H1 (cell line): Measurements from ENCODE around the gene ARMC9. TPM values are rescaled to one million over a fixed set of nuclear protein-coding genes. Genes with fewer than 3 reads are reported as not detected.

Experiments used
- CTCF ChIA-PET: fragments of 300-600 bp; sonication (Branson Sonifier 250); formaldehyde crosslinking; loops from one replicate; lab custom pipeline; 2021; ENCODE audit not compliant: partially characterized antibody; lab: Charles Lee
- POLR2A ChIA-PET: fragments of 300-600 bp; sonication (Branson Sonifier 250); formaldehyde crosslinking; loops from one replicate; lab custom pipeline; 2021; ENCODE audit warnings: inconsistent platforms; ENCODE audit not compliant: partially characterized antibody; lab: Charles Lee
- DNase-seq, 2 experiments: peaks; one replicate each; pipeline versions ENCODE4 v3.0.0 to v3.0.0-alpha.2; 2010 to 2022; ENCODE audit warnings: low spot score in 2 of 2, low read depth in 1 of 2, mixed read lengths in 1 of 2
- FAIRE-seq: peaks from 2 replicates; lab custom pipeline; 2011; peaks lifted over from hg19 to GRCh38; lab: Jason Lieb, UNC
- H2AFZ ChIP-seq: 2 replicates; pipeline ENCODE4 v1.8.1; 2012; ENCODE audit warnings: low read length, inconsistent platforms
- H2AK5ac ChIP-seq: 2 replicates; pipeline ENCODE4 v1.6.1; 2013; ENCODE audit warnings: low read depth, low read length
- H2BK120ac ChIP-seq: replicated peaks from 2 replicates; pipeline ENCODE3; 2013; ENCODE audit warnings: low read depth, low read length, inconsistent platforms
- H2BK12ac ChIP-seq: 2 replicates; pipeline ENCODE4 v1.6.1; 2013; ENCODE audit warnings: low read depth, low read length
- H2BK15ac ChIP-seq: 2 replicates; pipeline ENCODE4 v1.6.1; 2013; ENCODE audit warnings: low read length
- H2BK20ac ChIP-seq: 2 replicates; pipeline ENCODE4 v1.6.1; 2013; ENCODE audit warnings: low read length
- H2BK5ac ChIP-seq: 2 replicates; pipeline ENCODE4 v1.6.1; 2013; ENCODE audit warnings: low read depth, low read length
- H3K14ac ChIP-seq: 2 replicates; pipeline ENCODE4 v1.6.1; 2013; ENCODE audit warnings: inconsistent platforms; ENCODE audit not compliant: insufficient read length
- H3K18ac ChIP-seq: 2 replicates; pipeline ENCODE4 v1.6.1; 2013; ENCODE audit warnings: low read length; ENCODE audit errors: extremely low read depth
- H3K23ac ChIP-seq: 2 replicates; pipeline ENCODE4 v1.6.1; 2013; ENCODE audit warnings: inconsistent platforms; ENCODE audit not compliant: insufficient read length
- H3K23me2 ChIP-seq: 2 replicates; pipeline ENCODE4 v1.6.1; 2013; ENCODE audit warnings: low read depth, low read length
- H3K27ac ChIP-seq: 2 replicates; pipeline ENCODE4 v1.6.1; 2011; ENCODE audit warnings: low read depth, low read length, inconsistent platforms
- H3K27me3 ChIP-seq, 4 experiments: replicated peaks in 1 of 4; 1 replicate in 1 of 4; 2 replicates in 3 of 4; pipeline versions ENCODE4 v1.6.1 to v1.8.1; 2011 to 2013; ENCODE audit warnings: low read length in 3 of 4, mild to moderate bottlenecking in 3 of 4, inconsistent platforms in 2 of 4, mixed read lengths in 2 of 4, moderate library complexity in 1 of 4; ENCODE audit not compliant: control insufficient read depth in 3 of 4, insufficient read depth in 3 of 4; ENCODE audit errors: extremely low read depth in 1 of 4
- H3K36me3 ChIP-seq, 4 experiments: 2 replicates each; pipeline versions ENCODE4 v1.6.1 to v1.8.1; 2011 to 2013; ENCODE audit warnings: mild to moderate bottlenecking in 4 of 4, low read length in 3 of 4, moderate library complexity in 2 of 4, control low read depth in 1 of 4, inconsistent platforms in 1 of 4; ENCODE audit not compliant: insufficient read depth in 4 of 4, control insufficient read depth in 2 of 4
- H3K4ac ChIP-seq: replicated peaks from 2 replicates; pipeline ENCODE3; 2013; ENCODE audit warnings: low read length, low read depth, mixed read lengths, inconsistent platforms; ENCODE audit not compliant: insufficient read length
- H3K4me1 ChIP-seq, 4 experiments: replicated peaks in 1 of 4; 1 replicate in 1 of 4; 2 replicates in 3 of 4; pipeline versions ENCODE4 v1.6.1 to v1.8.1; 2011 to 2013; ENCODE audit warnings: low read length in 3 of 4, inconsistent platforms in 2 of 4, mixed read lengths in 1 of 4; ENCODE audit not compliant: insufficient read depth in 4 of 4, control insufficient read depth in 3 of 4
- H3K4me2 ChIP-seq, 2 experiments: 2 replicates each; pipeline versions ENCODE4 v1.6.1 to v1.8.1; 2011 to 2013; ENCODE audit warnings: low read depth in 2 of 2, low read length in 2 of 2, control low read depth in 1 of 2, inconsistent platforms in 1 of 2, mild to moderate bottlenecking in 1 of 2; ENCODE audit not compliant: insufficient read depth in 1 of 2
- H3K4me3 ChIP-seq, 4 experiments: fragments of 200-600, 300-600 bp in 1 of 4; sonication (generic), shearing (Covaris generic), sonication (Bioruptor Twin) in 1 of 4; 2 replicates each; pipeline versions ENCODE4 v1.5.1 to v1.8.1; 2011 to 2016; ENCODE audit warnings: low read length in 4 of 4, low read depth in 3 of 4, control low read depth in 2 of 4, inconsistent platforms in 2 of 4, mild to moderate bottlenecking in 2 of 4, mixed read lengths in 1 of 4, moderate library complexity in 1 of 4; ENCODE audit not compliant: insufficient read depth in 2 of 4; ENCODE audit errors: extremely low read depth in 1 of 4
- H3K56ac ChIP-seq: replicated peaks from 2 replicates; pipeline ENCODE3; 2013; ENCODE audit warnings: low read depth, mild to moderate bottlenecking, mixed read lengths, low read length, inconsistent platforms; ENCODE audit not compliant: insufficient read length
- H3K79me1 ChIP-seq: 2 replicates; pipeline ENCODE4 v1.6.1; 2013; ENCODE audit warnings: low read depth, low read length, control low read depth
- H3K79me2 ChIP-seq, 2 experiments: 2 replicates each; pipeline versions ENCODE4 v1.6.1 to v1.8.1; 2012 to 2013; ENCODE audit warnings: low read length in 2 of 2, mild to moderate bottlenecking in 2 of 2, inconsistent platforms in 1 of 2; ENCODE audit not compliant: insufficient read depth in 2 of 2, control insufficient read depth in 1 of 2
- H3K9ac ChIP-seq, 4 experiments: replicated peaks in 1 of 4; 1 replicate in 1 of 4; 2 replicates in 3 of 4; pipeline versions ENCODE4 v1.6.1 to v1.8.1; 2011 to 2013; ENCODE audit warnings: low read depth in 3 of 4, low read length in 3 of 4, control low read depth in 2 of 4, mild to moderate bottlenecking in 2 of 4, moderate library complexity in 2 of 4, inconsistent platforms in 1 of 4; ENCODE audit errors: extremely low read depth in 1 of 4
- H3K9me3 ChIP-seq, 2 experiments: 2 replicates each; pipeline versions ENCODE4 v1.6.1 to v1.8.1; 2012 to 2013; ENCODE audit warnings: mild to moderate bottlenecking in 2 of 2, moderate library complexity in 2 of 2, control low read depth in 1 of 2, inconsistent platforms in 1 of 2, low read depth in 1 of 2, low read length in 1 of 2, mixed read lengths in 1 of 2; ENCODE audit not compliant: insufficient read depth in 2 of 2
- H4K20me1 ChIP-seq, 2 experiments: replicated peaks in 1 of 2; 2 replicates each; pipeline versions ENCODE3 to v1.8.1; 2011 to 2013; ENCODE audit warnings: inconsistent platforms in 2 of 2, low read length in 2 of 2, mild to moderate bottlenecking in 1 of 2; ENCODE audit not compliant: insufficient read depth in 2 of 2, control insufficient read depth in 1 of 2
- H4K5ac ChIP-seq: 2 replicates; pipeline ENCODE4 v1.6.1; 2013; ENCODE audit warnings: low read length, low read depth, mixed read lengths, inconsistent platforms; ENCODE audit not compliant: insufficient read length
- H4K8ac ChIP-seq: 2 replicates; pipeline ENCODE4 v1.8.0; 2013; ENCODE audit warnings: mild to moderate bottlenecking, moderate library complexity, low read length, inconsistent platforms; ENCODE audit not compliant: insufficient read depth; ENCODE audit errors: extremely low read depth
- H4K91ac ChIP-seq: replicated peaks from 2 replicates; pipeline ENCODE3; 2013; ENCODE audit warnings: low read length, mixed read lengths, inconsistent platforms; ENCODE audit not compliant: insufficient read length
- BACH1 ChIP-seq: IDR thresholded peaks from 2 replicates; pipeline ENCODE4 v1.6.1; 2012; ENCODE audit warnings: low read length, improper control_type of control experiment
- BCL11A ChIP-seq, 2 experiments: IDR thresholded peaks; one replicate each; pipeline ENCODE4 v1.6.1; 2011; ENCODE audit warnings: low read depth in 2 of 2, low read length in 2 of 2, mild to moderate bottlenecking in 2 of 2
- EP300 ChIP-seq, 2 experiments: IDR thresholded peaks; 1 replicate in 1 of 2; 2 replicates in 1 of 2; pipeline ENCODE4 v1.6.1; 2011 to 2012; ENCODE audit warnings: low read depth in 2 of 2, low read length in 2 of 2, mild to moderate bottlenecking in 2 of 2, borderline replicate concordance in 1 of 2, inconsistent platforms in 1 of 2, moderate library complexity in 1 of 2
- GTF2F1 ChIP-seq: IDR thresholded peaks from 2 replicates; pipeline ENCODE4 v1.6.1; 2012; ENCODE audit warnings: low read depth, low read length, improper control_type of control experiment, borderline replicate concordance
- POU5F1 ChIP-seq: IDR thresholded peaks from 2 replicates; pipeline ENCODE4 v1.6.1; 2011; ENCODE audit warnings: low read depth, mild to moderate bottlenecking, low read length, moderate library complexity
- TAF7 ChIP-seq: optimal IDR thresholded peaks from 2 replicates; pipeline ENCODE3; 2011; ENCODE audit warnings: low read depth, mild to moderate bottlenecking, inconsistent platforms, low read length, moderate library complexity, borderline replicate concordance
- WGBS, 2 experiments: shearing (Covaris generic) in 1 of 2; methylation state at CpG; one replicate each; pipeline versions ENCODE4 v1.1.6 to v1.1.7; 2013 to 2015; ENCODE audit warnings: low lambda C conversion rate in 2 of 2, mixed read lengths in 2 of 2, inconsistent platforms in 1 of 2, low coverage in 1 of 2, missing lambda C conversion rate in 1 of 2; ENCODE audit not compliant: insufficient replicate concordance in 2 of 2, insufficient coverage in 1 of 2, insufficient read length in 1 of 2; ENCODE audit errors: extremely low coverage in 1 of 2, missing lambda C conversion rate in 1 of 2; 5-methylcytosine and 5-hydroxymethylcytosine counted together
- polyA plus RNA-seq, 7 experiments: library from polyadenylated mRNA; depleted of rRNA in 3 of 7; stranded (reverse) in 5 of 7; unstranded in 2 of 7; fragments of >200 nt in 5 of 7; fragments of 200-250 nt in 2 of 7; gene quantifications; 1 replicate in 5 of 7; 2 replicates in 1 of 7; 4 replicates in 1 of 7; pipeline versions ENCODE4 v1.2.1 to v1.2.3, GENCODE V29; 2011 to 2013; ENCODE audit warnings: missing spikeins in 2 of 7, mixed read lengths in 2 of 7
- total RNA-seq: library from RNA; stranded (reverse); fragmentation: NEBNext Ultra II Directional; extraction: Animal tissue kit (Norgen Biotek cat#: 25700); gene quantifications from 2 replicates; pipeline ENCODE4 v1.2.1, GENCODE V29; 2021

The ARMC9 gene
- total and polyA plus RNA-seq, 2 of the 8 experiments (the other 6 are each of a cell fraction or from before 2014, with no cell fraction given): 23.2 to 36.1 TPM

- H3K79me2 ChIP-seq: no peaks in the 10 kb centered on the region
- peaks cover 0 to 6% (median 2%) of the 10 kb centered on the region in 4 experiments; a peak in 2 of 8 replicates for H3K36me3 ChIP-seq
- POLR2A ChIA-PET: interaction anchor here (0.8 to 1.0 kb wide), 2 partner anchors 10 to 30 kb away, joined by 3 to 4 read pairs; no protein-coding TSS in a partner anchor
- no peaks in the 10 kb centered on the region for H3K23me2 ChIP-seq
- no peaks in the 10 kb centered on the region for H3K4me1 ChIP-seq
- no peaks in the 10 kb centered on the region for H4K20me1 ChIP-seq
- H3K23ac ChIP-seq: no peak overlapping the region
- no peak overlapping the region for H2BK15ac ChIP-seq
- H3K27me3 ChIP-seq: no peaks in the 10 kb centered on the region
- WGBS, 2 experiments: 95% methylated on average over 6 of the region's 6 CpGs; no CpG with 5 or more reads in 1 of the 2 experiments
- no peak overlapping the region for H3K56ac ChIP-seq
- no peak overlapping the region for H3K27ac ChIP-seq
- no peak overlapping the region for H3K4me2 ChIP-seq
- H2BK5ac ChIP-seq: no peak overlapping the region
- H2BK20ac ChIP-seq: no peak overlapping the region
- no peak overlapping the region for H3K4ac ChIP-seq
- H2BK12ac ChIP-seq: no peak overlapping the region
- no peak overlapping the region for H4K8ac ChIP-seq
- CTCF ChIA-PET: no interaction called here
- H3K4me3 ChIP-seq: no peak overlapping the region
- no peak overlapping the region for H4K5ac ChIP-seq
- no peak overlapping the region for H3K18ac ChIP-seq
- no peak overlapping the region for H4K91ac ChIP-seq
- H2BK120ac ChIP-seq: no peak overlapping the region
- no peak overlapping the region for H3K14ac ChIP-seq
- no peak for FAIRE-seq
- no peak overlapping the region for H3K9ac ChIP-seq
- H3K9me3 ChIP-seq: no peaks in the 10 kb centered on the region
- DNase-seq: no peak
- H3K79me1 ChIP-seq: no peaks in the 10 kb centered on the region
- no peak overlapping the region for H2AFZ ChIP-seq
- no peak overlapping the region for H2AK5ac ChIP-seq
- TF ChIP-seq BCL11A (IDR thresholded peaks at IDR 0.05; ENCODE audit: low read depth in 2 of 2, low read length in 2 of 2) (no peak), GTF2F1 (no peak), POU5F1 (no peak), EP300 (IDR thresholded peaks at IDR 0.05; ENCODE audit: borderline replicate concordance in 1 of 2, low read depth in 2 of 2, low read length in 2 of 2) (no peak), BACH1 (no peak), TAF7 (no peak)
These were observed 58.1 kb downstream of the ARMC9 start for GRCh38 chr2:231256494-231256893.
